Fibroblast of lung (primary cell): ENCODE results near the gene TUBA4A.

Experiments used
- EZH2 ChIP-seq: IDR thresholded peaks from 2 replicates; pipeline ENCODE4 v1.5.1; 2012; ENCODE audit warnings: low read length, control low read depth, mild to moderate bottlenecking; ENCODE audit errors: missing control alignments
- TF ChIP-seq, protein P1 (sequence below), 2 donors: IDR thresholded peaks in 1 of 2; conservative IDR thresholded peaks in 1 of 2; 1 replicate in 1 of 2; 2 replicates in 1 of 2; pipeline ENCODE4 v1.5.1; 2011 to 2012; ENCODE audit warnings: low read length in 2 of 2, control low read depth in 1 of 2, inconsistent platforms in 1 of 2, low read depth in 1 of 2, mild to moderate bottlenecking in 1 of 2

DNA sequence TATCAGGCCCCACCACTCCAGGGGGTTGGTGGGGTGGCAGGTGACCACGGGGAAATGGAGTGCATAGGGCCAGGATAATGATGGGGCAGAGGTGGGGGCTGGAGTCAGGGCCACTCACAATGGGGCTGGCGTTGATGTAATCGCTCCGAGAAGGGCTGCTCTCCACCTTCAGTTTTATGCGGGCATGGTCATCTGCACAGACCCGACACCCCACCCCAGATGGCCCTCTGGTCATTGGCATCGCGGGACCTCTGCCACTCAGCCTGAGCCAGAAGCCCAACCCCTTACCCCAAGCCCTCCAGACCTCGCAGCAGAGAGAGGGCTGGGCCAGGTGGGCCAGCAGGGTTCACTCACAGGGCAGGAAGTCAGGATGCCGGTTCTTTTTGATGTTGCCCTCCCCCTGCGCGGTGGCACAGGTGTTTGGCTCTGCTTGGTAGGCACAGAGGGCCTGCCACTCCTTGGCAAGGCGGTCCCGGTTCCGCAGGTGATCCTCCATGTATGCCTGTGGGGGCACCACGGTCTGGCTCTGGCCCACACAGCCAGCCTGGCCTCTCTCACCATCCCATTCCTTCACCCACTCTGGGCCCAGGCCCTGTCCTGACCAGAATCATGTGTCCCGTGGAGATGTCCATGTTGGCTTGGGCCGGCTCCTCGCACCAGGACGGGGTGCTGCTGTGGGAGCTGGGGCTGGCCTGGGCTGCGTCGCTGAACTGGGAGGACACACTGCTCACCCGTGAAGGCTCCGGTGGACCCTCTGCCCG, 43.1 kb upstream of the TUBA4A start:
- TF ChIP-seq, protein P1, sequence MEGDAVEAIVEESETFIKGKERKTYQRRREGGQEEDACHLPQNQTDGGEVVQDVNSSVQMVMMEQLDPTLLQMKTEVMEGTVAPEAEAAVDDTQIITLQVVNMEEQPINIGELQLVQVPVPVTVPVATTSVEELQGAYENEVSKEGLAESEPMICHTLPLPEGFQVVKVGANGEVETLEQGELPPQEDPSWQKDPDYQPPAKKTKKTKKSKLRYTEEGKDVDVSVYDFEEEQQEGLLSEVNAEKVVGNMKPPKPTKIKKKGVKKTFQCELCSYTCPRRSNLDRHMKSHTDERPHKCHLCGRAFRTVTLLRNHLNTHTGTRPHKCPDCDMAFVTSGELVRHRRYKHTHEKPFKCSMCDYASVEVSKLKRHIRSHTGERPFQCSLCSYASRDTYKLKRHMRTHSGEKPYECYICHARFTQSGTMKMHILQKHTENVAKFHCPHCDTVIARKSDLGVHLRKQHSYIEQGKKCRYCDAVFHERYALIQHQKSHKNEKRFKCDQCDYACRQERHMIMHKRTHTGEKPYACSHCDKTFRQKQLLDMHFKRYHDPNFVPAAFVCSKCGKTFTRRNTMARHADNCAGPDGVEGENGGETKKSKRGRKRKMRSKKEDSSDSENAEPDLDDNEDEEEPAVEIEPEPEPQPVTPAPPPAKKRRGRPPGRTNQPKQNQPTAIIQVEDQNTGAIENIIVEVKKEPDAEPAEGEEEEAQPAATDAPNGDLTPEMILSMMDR (conservative IDR thresholded peaks at IDR 0.05 in 1 of 2, IDR thresholded peaks at IDR 0.05 in 1 of 2; ENCODE audit: low read depth in 1 of 2, low read length in 2 of 2), result no peak
- TF ChIP-seq EZH2, result no peak
